Inflammatory macrophage (primary cell): Measurements from ENCODE around the gene HIVEP2.
A peak's percentile ranks its signal among the peaks of the same experiment; 100 is the strongest.

Experiments
- DNase-seq, 2 donors: peaks; one replicate each; pipeline ENCODE4 v3.0.0-alpha.2; 2020 to 2022

Gene HIVEP2

GRCh38 chr6:142728364-142728763, 216.6 kb downstream of the HIVEP2 start:
- no peak for DNase-seq

- DNase-seq, result no peak
Observed at GRCh38 chr6:142726616-142727015, 218.4 kb downstream of the HIVEP2 start.

GRCh38 chr6:142725024-142725770, 219.8 kb downstream of the HIVEP2 start:
- no peak for DNase-seq

- DNase-seq, result no peak
Observed at GRCh38 chr6:142722841-142723240, 222.1 kb downstream of the HIVEP2 start.

GRCh38 chr6:142722012-142722411, 223.0 kb downstream of the HIVEP2 start:
- DNase-seq, result peak; percentile 79 to 83

- DNase-seq, result peak; percentile 49 to 84
Observed at GRCh38 chr6:142721215-142721920, 223.6 kb downstream of the HIVEP2 start.

- DNase-seq, result no peak
Observed at GRCh38 chr6:142718667-142719191, 226.2 kb downstream of the HIVEP2 start.

GRCh38 chr6:142716097-142716496, 228.9 kb downstream of the HIVEP2 start:
- no peak for DNase-seq

- DNase-seq, result no peak
Observed at GRCh38 chr6:142714951-142715785, 229.8 kb downstream of the HIVEP2 start.

GRCh38 chr6:142713959-142714358, 231.0 kb downstream of the HIVEP2 start:
- DNase-seq, result no peak

GRCh38 chr6:142712231-142712630, 232.7 kb downstream of the HIVEP2 start:
- DNase-seq, result no peak

- DNase-seq, result no peak
Observed at GRCh38 chr6:142708651-142709050, 236.3 kb downstream of the HIVEP2 start.

- no peak for DNase-seq
Observed at GRCh38 chr6:142707255-142707654, 237.7 kb downstream of the HIVEP2 start.

GRCh38 chr6:142706210-142706609, 238.8 kb downstream of the HIVEP2 start:
- peak; percentile 47 to 58 for DNase-seq

- peak; percentile 71 for DNase-seq
Observed at GRCh38 chr6:142705054-142705453, 239.9 kb downstream of the HIVEP2 start.

- DNase-seq, result peak; percentile 95
Observed at GRCh38 chr6:142702501-142703460, 242.2 kb downstream of the HIVEP2 start.
